A549 (cell line): Measurements from ENCODE around the gene STAT2.

Source experiments
- CHD2 ChIP-seq: fragments of 150-350 bp; IDR thresholded peaks from 2 replicates; pipeline ENCODE4 v1.6.1; 2014; ENCODE audit warnings: low read length; ENCODE audit not compliant: partially characterized antibody
- CTCF ChIP-seq: fragments of >200 bp; sonication (Bioruptor Twin); formaldehyde crosslinking; IDR thresholded peaks from 3 replicates; pipeline ENCODE4 v1.5.1; 2016
- EP300 ChIP-seq, 2 experiments: fragments of >200 bp; sonication (Bioruptor Twin); formaldehyde crosslinking; IDR thresholded peaks; 2 replicates in 1 of 2; 3 replicates in 1 of 2; pipeline ENCODE4 v1.6.1; 2016 to 2017
- HDAC2 ChIP-seq: fragments of 200-600 bp; sonication (generic); IDR thresholded peaks from 2 replicates; pipeline ENCODE4 v1.6.1; 2016
- JUN ChIP-seq, 2 experiments: fragments of >200 bp; sonication (Bioruptor Twin); formaldehyde crosslinking; IDR thresholded peaks; 2 replicates in 1 of 2; 3 replicates in 1 of 2; pipeline ENCODE4 v1.6.1; 2016 to 2017
- KDM5A ChIP-seq: fragments of 200-600 bp; sonication (generic); IDR thresholded peaks from 2 replicates; pipeline ENCODE4 v1.6.1; 2016; ENCODE audit warnings: antibody characterized with exemption, mild to moderate bottlenecking
- REST ChIP-seq: fragments of 200-600 bp; sonication (generic); IDR thresholded peaks from 2 replicates; pipeline ENCODE4 v1.6.1; 2016; ENCODE audit warnings: antibody characterized with exemption, mild to moderate bottlenecking, moderate library complexity
- RFX5 ChIP-seq: fragments of 450-650 bp; IDR thresholded peaks from 2 replicates; pipeline ENCODE4 v1.7.1; 2014; ENCODE audit warnings: antibody characterized with exemption, mild to moderate bottlenecking, moderate library complexity
- SMC3 ChIP-seq: fragments of >200 bp; sonication (Bioruptor Twin); formaldehyde crosslinking; IDR thresholded peaks from 3 replicates; pipeline ENCODE4 v1.6.1; 2018; ENCODE audit warnings: inconsistent platforms
- TP53 ChIP-seq: fragments of 250-450 bp; sonication (Bioruptor Pico); IDR thresholded peaks from 2 replicates; pipeline ENCODE4 v1.5.0; 2021; ENCODE audit warnings: mild to moderate bottlenecking, moderate library complexity
- TF ChIP-seq, protein P1 (sequence below): IDR thresholded peaks from 2 replicates; pipeline ENCODE4 v1.6.1; 2012

DNA sequence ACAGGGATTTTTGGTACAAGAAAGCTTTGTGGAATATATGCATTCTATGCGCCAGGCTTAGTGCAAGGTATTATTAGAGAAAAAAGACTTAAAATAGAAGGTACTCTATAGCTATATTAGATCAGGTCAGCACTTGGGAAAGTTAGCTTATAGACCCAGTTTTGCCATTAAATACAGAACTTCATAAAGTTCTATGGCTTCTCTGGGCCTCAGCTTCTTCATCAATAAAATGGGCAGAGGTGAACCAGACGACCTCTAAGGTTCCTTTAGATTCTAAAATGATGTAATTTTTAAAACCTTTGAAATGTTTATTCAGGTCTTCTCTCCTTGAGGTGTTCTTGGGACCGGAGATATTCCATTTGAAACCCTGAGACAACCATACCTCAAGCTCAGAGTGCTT lies 51.2 kb downstream of the STAT2 start:
- TF ChIP-seq HDAC2: no peak
- TF ChIP-seq RFX5: no peak
- no peak for TF ChIP-seq CTCF
- no peak for TF ChIP-seq EP300 (IDR thresholded peaks at IDR 0.05)
- TF ChIP-seq CHD2: no peak
- TF ChIP-seq, protein P1, sequence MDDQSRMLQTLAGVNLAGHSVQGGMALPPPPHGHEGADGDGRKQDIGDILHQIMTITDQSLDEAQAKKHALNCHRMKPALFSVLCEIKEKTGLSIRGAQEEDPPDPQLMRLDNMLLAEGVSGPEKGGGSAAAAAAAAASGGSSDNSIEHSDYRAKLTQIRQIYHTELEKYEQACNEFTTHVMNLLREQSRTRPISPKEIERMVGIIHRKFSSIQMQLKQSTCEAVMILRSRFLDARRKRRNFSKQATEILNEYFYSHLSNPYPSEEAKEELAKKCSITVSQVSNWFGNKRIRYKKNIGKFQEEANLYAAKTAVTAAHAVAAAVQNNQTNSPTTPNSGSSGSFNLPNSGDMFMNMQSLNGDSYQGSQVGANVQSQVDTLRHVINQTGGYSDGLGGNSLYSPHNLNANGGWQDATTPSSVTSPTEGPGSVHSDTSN: no peak
- TF ChIP-seq REST: no peak
- TF ChIP-seq SMC3: no peak
- no peak for TF ChIP-seq JUN (IDR thresholded peaks at IDR 0.05)
- TF ChIP-seq KDM5A: no peak
- no peak for TF ChIP-seq TP53 (CRISPR knock-in tag)
